ENCODE results near the gene SERINC1.
"Not testable (repeated sequence)": the region's sequence is repeated elsewhere in the genome, so short reads cannot be mapped to it uniquely, and the experiment has no call there.

Gene SERINC1

DNA sequence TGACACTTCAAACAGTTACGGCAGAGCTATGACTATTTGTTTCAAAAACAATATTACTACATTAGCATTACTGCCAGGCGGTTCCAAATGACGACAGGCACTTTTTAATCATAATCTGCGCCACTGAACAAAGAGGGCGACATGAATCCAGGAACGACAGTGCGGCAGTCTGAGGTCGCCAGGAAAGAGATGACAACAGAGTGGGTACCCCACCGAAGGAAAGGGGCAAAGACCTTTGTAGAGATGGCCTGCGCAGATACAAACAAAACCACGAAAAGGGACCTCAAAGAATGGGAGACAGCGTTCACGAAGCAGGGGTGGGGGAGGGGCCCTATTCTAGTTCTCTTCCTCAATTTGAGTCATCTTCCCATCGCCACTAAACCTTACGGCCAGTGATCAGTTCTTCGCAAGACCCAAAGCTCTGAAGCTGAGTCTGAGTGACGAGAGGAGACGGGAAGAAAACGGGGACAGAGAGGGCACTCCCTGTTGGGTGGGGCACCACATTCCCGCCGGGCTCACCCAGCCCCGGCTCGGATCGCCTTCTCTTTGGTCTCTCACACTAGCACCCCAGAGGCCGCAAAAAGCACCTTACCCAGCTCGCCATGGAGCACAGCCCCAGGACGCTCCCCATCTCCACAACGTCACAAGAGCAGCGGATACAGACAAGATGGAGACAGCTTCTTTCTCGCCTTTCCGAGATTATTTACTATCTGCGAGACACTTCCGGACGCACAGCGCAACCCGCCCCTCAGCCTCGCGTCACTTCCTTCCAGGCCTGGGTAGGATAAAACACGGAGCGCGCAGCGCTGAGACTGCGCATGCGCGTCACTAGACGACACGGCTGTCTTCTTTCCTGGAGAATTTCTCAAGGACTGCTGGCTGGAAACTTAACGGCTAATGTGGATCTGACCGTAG is at the start of gene SERINC1:
Gene SERINC1 (minus strand): TSS at position 701 of the 915 bp plus-strand sequence. CDS start 70 bp downstream, at position 631.
- Mint-ChIP-seq H3K36me3 (ENCODE audit: low read depth) (peaks cover 19% of the 10 kb centered on the region), H3K27ac (peak within 1 kb of the TSS; percentile 100), H3K9me3 (no peaks in the 10 kb centered on the region), H3K4me3 (peak within 1 kb of the TSS; percentile 100), H3K27me3 (ENCODE audit: low read depth) (peaks cover 4% of the 10 kb centered on the region), H3K4me1 (ENCODE audit: low read depth) (peaks cover 23% of the 10 kb centered on the region)

DNA sequence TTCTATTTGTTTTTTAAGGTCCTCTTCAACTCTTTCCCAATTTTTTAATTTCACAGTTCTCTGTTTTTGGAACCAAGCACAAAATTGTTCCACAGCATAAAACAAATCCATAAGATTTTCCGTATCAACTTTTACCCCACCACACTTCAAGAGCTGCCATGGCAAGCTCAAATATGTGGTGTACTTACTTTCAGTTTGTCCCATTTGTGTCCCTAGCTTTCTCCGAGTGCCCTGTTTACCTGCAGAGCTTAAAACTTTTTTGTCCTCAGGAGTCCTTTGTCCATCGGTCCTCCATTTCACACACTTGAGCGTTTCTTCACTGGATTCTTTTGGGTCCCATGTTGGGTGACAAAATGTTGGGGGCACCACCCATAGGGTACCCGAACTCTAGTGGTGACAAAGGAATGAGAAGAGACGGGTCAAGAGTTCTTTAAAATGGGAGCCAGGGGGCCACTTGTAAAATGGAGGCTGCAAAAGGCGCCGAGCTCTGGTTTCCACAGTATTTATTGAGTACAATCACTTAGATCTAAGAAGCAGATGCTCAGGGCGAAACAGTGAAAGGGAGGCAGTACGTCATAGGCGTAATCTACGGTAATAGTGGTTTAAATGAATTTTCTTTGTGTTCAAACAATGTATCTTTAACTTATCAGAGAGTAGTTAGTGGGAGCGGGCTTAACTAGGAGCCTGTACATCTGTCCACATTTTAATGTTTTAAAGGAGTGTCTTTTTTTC is 39.8 kb upstream of the SERINC1 start:
- Mint-ChIP-seq H3K36me3 (ENCODE audit: low read depth) (no peaks in the 10 kb centered on the region), H3K9me3 (peaks cover 8% of the 10 kb centered on the region), H3K4me3 (no peak overlapping the region), H3K27ac (no peak overlapping the region), H3K27me3 (ENCODE audit: low read depth) (no peaks in the 10 kb centered on the region), H3K4me1 (ENCODE audit: low read depth) (no peaks in the 10 kb centered on the region)

DNA sequence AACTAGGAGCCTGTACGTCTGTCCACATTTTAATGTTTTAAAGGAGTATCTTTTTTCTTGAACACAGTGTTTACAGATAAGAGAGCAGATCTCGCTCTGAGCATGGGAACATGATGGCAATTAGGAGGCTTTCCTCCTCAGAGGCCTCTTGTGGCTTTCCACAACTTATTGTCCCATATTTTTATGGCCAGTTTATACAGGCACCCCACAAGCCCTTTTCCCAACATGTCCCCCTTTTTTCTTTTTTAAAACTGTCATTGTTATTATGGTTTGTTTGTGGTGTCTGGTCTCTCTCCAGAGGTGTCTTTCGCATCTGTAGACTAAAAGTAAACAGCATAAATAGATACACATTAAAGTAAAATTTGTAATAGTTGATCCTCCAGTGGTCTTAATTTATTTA is 33.6 kb upstream of the SERINC1 start:
- H3K36me3 Mint-ChIP-seq (ENCODE audit: low read depth); H3K27ac Mint-ChIP-seq; H3K4me1 Mint-ChIP-seq (ENCODE audit: low read depth); H3K27me3 Mint-ChIP-seq (ENCODE audit: low read depth); H3K4me3 Mint-ChIP-seq: not testable (repeated sequence)
- peaks cover 26% of the 10 kb centered on the region for H3K9me3 Mint-ChIP-seq

DNA sequence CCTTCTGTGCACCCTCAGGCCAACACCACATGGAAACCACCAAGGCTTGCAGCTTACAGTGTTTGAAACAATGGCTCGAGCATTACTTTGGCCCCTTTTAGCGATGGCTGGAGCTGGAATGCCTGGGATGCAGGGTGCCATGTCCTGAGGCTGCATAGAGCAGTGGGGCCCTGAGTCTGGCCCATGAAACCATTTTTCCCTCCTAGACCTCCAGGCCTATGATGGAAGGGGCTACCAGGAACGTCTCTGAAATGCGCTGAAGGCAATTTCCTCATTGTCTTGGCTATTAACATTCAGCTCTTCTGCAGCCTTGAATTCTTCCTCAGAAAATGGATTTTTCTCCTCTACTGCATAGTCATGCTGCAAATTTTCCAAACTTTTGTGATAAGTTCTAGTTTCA is 29.9 kb upstream of the SERINC1 start:
- Mint-ChIP-seq H3K4me3 (no peak overlapping the region), H3K4me1 (ENCODE audit: low read depth) (no peaks in the 10 kb centered on the region), H3K27me3 (ENCODE audit: low read depth) (peaks cover 3% of the 10 kb centered on the region), H3K9me3 (peaks cover 26% of the 10 kb centered on the region), H3K27ac (no peak overlapping the region), H3K36me3 (ENCODE audit: low read depth) (no peaks in the 10 kb centered on the region)

DNA sequence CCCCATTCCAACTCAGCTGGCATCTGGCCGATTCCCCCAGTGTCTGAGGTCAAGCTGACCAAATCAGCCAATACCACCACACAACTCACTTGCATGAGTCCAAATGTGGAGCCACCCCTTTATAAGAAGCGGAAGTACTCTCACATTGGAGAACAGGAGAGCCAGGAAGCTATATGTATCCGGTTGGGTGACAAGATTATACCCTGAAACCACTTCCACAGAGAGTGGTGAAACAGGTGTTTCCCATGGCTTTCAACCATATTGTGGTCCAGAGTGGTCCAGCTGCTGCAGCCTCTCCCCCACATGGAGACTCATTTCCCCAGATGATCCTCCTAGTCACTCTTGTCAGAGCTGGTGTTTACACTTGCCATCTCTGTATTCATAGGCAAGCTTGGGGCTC is 24.0 kb upstream of the SERINC1 start:
- peaks cover 18% of the 10 kb centered on the region for H3K9me3 Mint-ChIP-seq
- H3K4me3 Mint-ChIP-seq = no peak overlapping the region
- peak overlapping the region; percentile 58 for H3K27ac Mint-ChIP-seq
- peaks cover 7% of the 10 kb centered on the region for H3K27me3 Mint-ChIP-seq (ENCODE audit: low read depth)
- peaks cover 3% of the 10 kb centered on the region for H3K36me3 Mint-ChIP-seq (ENCODE audit: low read depth)
- H3K4me1 Mint-ChIP-seq (ENCODE audit: low read depth) = peaks cover 7% of the 10 kb centered on the region

DNA sequence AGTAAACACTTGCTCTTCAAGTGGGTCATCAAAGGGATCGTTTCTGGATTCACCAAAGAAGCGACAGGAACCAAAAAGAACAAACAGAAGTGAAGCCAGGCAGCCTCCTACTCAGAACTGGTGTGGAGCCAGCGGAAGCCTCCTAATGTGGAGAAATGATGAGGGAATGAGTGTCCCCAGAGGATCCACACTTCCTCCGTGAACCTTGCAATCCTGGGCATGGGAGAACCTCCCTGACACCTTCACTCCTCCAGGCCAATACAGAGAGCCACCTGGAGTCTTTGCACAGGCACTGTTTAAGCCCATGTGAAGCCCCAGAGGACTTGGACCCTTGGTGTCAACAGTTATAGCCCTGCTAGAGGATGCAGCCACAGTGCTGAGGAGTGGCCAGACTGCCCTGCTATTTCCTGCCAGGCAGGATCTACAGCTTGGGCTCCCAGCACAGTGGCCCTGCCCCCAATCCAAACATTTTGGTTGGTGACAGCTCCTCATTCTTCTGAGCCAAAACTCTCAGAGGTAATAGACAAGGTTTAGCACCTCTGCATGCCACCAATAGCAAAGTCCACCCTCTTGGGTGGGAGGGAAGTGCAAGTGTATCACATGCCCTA is 23.2 kb upstream of the SERINC1 start:
- H3K4me3 Mint-ChIP-seq = no peak overlapping the region
- H3K27ac Mint-ChIP-seq = no peak overlapping the region
- H3K36me3 Mint-ChIP-seq (ENCODE audit: low read depth) = peaks cover 3% of the 10 kb centered on the region
- peaks cover 7% of the 10 kb centered on the region for H3K4me1 Mint-ChIP-seq (ENCODE audit: low read depth)
- H3K27me3 Mint-ChIP-seq (ENCODE audit: low read depth) = peaks cover 7% of the 10 kb centered on the region
- H3K9me3 Mint-ChIP-seq = peaks cover 16% of the 10 kb centered on the region

DNA sequence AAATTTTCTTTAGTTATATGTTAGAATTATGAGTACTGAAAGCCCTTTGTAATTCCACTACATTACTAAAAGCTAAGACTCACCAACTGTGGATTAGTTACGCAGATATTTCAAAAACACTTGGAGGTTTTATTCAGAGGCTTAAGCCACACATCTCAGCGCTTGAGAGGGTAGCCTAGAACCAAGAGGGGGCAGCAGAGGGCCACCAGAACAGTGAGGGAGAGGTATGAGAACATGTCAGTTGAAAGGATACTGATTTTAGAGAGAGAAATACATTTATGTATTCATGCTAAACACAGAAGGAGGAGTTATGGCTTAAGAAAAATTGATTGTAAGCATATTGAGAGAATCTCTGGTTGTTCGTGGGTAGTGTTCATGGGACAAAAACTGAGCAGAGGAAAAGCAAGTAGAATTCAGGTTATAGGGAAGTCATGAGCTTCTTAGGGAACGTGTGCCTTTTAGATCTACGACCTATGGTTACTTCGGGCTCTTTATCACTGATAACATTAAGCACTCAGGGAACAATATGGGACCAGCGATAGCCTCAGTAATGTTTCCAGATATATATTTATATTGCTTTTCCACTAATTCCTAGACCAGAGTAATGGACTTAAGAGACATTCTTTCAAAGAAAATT is 20.4 kb upstream of the SERINC1 start:
- Mint-ChIP-seq H3K4me1 (ENCODE audit: low read depth) (peaks cover 7% of the 10 kb centered on the region), H3K9me3 (peaks cover 10% of the 10 kb centered on the region), H3K27me3 (ENCODE audit: low read depth) (peaks cover 4% of the 10 kb centered on the region), H3K27ac (no peak overlapping the region), H3K4me3 (no peak overlapping the region), H3K36me3 (ENCODE audit: low read depth) (peaks cover 3% of the 10 kb centered on the region)

DNA sequence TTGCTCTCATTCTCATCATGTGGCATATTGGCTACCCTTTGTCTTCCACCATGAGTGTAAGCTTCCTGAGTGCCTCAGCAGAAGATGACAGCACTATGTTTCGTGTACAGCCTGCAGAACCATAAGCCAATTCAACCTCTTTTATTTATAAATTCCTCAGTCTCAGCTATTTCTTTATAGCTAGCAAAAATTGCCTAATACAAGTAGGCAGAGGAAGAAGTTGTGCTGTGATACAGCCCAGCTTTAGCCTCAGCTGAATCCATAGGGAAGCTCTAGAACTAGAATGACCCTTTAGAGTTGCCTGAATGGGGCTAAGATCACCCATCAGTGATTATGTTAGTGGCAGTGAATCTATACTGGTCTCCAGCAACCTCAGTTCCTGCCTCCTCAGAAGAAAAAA is 19.0 kb upstream of the SERINC1 start:
- Mint-ChIP-seq H3K4me1 (ENCODE audit: low read depth) (peaks cover 4% of the 10 kb centered on the region), H3K27me3 (ENCODE audit: low read depth) (peaks cover 4% of the 10 kb centered on the region), H3K27ac (no peak overlapping the region), H3K36me3 (ENCODE audit: low read depth) (peaks cover 3% of the 10 kb centered on the region), H3K9me3 (no peaks in the 10 kb centered on the region), H3K4me3 (no peak overlapping the region)

DNA sequence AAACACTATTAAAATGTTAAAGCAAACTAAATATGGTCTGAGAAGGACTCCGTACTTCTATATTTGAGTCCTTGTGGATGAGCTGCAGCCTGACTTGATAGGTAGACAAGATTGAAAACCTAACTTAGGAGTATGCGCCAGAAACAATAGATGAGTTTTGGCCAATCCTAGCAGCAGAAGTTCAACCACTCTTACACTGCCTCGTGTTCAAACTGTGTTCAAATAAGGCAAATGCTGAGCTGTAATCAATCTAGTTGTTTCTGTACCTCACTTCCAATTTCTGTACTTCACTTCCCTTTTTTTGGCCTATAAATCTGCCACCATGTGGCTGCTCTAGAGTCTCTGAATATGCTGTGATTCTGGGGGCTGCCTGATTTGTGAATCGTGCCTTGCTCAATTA is 13.2 kb upstream of the SERINC1 start:
- no peak overlapping the region for H3K27ac Mint-ChIP-seq
- H3K4me1 Mint-ChIP-seq (ENCODE audit: low read depth) = no peaks in the 10 kb centered on the region
- no peaks in the 10 kb centered on the region for H3K9me3 Mint-ChIP-seq
- H3K27me3 Mint-ChIP-seq (ENCODE audit: low read depth) = no peaks in the 10 kb centered on the region
- no peak overlapping the region for H3K4me3 Mint-ChIP-seq
- H3K36me3 Mint-ChIP-seq (ENCODE audit: low read depth) = no peaks in the 10 kb centered on the region

DNA sequence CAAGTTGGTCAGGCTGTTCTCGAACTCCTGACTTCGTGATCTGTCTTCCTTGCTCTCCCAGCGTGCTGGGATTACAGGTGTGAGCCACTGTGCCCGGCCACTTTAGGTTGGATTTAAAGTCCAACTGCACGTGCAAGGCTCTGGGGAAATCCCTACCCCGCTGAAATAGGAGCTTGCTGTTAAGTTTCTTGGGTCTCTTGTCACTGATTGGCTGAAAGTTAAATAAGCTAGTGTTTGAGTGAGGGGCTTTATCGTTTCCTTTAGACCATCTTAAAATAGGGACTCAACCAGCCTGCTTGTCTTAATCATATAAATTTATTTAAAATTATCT is 11.1 kb upstream of the SERINC1 start:
- Mint-ChIP-seq H3K4me1 (ENCODE audit: low read depth) (no peaks in the 10 kb centered on the region), H3K27me3 (ENCODE audit: low read depth) (no peaks in the 10 kb centered on the region), H3K4me3 (no peak overlapping the region), H3K9me3 (no peaks in the 10 kb centered on the region), H3K36me3 (ENCODE audit: low read depth) (no peaks in the 10 kb centered on the region), H3K27ac (no peak overlapping the region)

DNA sequence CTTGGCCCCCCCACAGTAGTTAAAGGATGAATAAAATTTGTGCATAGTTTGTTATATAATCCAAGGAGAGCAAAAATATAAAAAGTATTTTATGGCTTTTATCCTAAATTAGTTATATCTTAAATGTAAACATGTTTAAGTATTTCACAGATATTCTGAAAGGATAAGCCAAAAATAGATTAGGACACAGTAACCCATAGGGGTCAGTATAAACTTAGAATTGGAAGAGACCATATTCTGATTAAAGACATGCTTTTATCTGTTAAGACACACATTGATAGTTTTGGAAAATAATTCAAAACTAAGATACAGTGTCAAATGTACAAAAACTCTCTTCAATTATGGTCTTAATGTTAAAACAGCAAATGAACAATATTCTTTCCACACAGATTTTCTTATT is 4.5 kb upstream of the SERINC1 start:
- no peak overlapping the region for H3K27ac Mint-ChIP-seq
- no peaks in the 10 kb centered on the region for H3K4me1 Mint-ChIP-seq (ENCODE audit: low read depth)
- no peak overlapping the region for H3K4me3 Mint-ChIP-seq
- H3K36me3 Mint-ChIP-seq (ENCODE audit: low read depth) = peaks cover 5% of the 10 kb centered on the region
- peaks cover 4% of the 10 kb centered on the region for H3K27me3 Mint-ChIP-seq (ENCODE audit: low read depth)
- no peaks in the 10 kb centered on the region for H3K9me3 Mint-ChIP-seq

DNA sequence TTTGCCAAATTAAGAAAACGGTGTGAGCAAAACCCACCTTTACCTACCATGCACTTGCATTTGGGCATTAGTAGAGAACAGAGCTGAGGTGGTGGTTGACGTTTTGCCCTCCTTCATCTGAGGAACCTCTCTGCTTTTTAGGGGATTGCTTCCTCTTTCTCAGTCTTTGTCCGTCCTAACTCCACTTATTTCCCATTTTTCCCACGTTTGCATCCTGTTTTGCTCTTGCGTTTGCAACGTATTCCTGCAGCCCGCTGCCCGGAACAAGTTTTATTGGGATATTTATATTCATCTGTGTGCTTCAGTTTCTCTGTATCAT is 374 bp upstream of the SERINC1 start:
- Mint-ChIP-seq H3K4me3 (peak overlapping the region; percentile 100), H3K4me1 (ENCODE audit: low read depth) (peaks cover 19% of the 10 kb centered on the region), H3K36me3 (ENCODE audit: low read depth) (peaks cover 14% of the 10 kb centered on the region), H3K27me3 (ENCODE audit: low read depth) (peaks cover 4% of the 10 kb centered on the region), H3K27ac (peak overlapping the region; percentile 100), H3K9me3 (no peaks in the 10 kb centered on the region)

DNA sequence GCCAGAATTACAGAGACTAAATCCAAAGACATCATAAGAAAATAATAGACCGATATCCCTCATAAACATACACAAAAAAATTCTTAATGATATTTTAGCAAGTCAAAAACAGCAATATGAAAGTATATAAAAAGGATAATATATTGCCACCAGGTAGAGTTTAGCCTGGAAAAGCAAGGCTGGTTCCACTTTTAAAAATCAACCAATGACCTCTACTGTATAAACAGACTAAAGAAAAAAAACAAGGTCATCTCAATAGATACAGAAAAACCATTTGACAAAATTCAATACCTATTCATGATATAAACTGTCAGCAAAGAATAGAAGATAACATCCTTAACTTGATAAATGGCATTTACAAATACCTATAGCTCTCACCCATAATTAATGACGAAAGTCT is 9.7 kb downstream of the SERINC1 start:
- Mint-ChIP-seq H3K36me3 (ENCODE audit: low read depth) (peaks cover 17% of the 10 kb centered on the region), H3K27me3 (ENCODE audit: low read depth) (no peaks in the 10 kb centered on the region), H3K27ac (no peak overlapping the region), H3K4me1 (ENCODE audit: low read depth) (peaks cover 30% of the 10 kb centered on the region), H3K9me3 (no peaks in the 10 kb centered on the region), H3K4me3 (no peak overlapping the region)

DNA sequence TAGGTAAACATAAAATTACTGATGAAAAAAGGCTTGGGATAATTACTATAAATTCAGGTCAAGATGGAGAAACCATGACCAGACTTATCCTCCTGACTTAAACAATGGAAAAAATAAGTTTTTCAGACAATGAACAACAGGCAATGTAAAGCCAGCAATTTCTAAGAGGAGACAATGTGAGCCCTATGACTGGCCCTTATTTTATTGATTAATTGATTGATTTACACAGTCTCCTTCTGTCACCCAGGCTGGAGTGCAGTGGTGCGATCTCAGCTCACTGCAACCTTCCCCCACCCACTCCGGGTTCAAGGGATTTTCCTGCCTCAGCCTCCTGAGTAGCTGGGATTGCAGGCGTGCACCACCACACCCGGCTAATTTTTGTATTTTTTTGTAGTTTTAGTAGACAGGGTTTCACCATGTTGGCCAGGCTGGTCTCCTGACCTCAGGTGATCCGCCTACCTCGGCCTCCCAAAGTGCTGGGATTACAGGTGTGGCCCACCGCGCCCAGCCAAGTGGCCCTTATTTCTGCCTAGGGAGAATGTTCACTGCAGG is 11.7 kb downstream of the SERINC1 start:
- H3K9me3 Mint-ChIP-seq; H3K4me3 Mint-ChIP-seq; H3K27me3 Mint-ChIP-seq (ENCODE audit: low read depth); H3K27ac Mint-ChIP-seq: not testable (repeated sequence)
- peaks cover 17% of the 10 kb centered on the region for H3K36me3 Mint-ChIP-seq (ENCODE audit: low read depth)
- peaks cover 27% of the 10 kb centered on the region for H3K4me1 Mint-ChIP-seq (ENCODE audit: low read depth)
